ENCODE measurements around the gene TMEM175. TPM values are rescaled to one million over a fixed set of nuclear protein-coding genes. Genes with fewer than 3 reads are reported as not detected.
"Not testable (repeated sequence)": the region's sequence is repeated elsewhere in the genome, so short reads cannot be mapped to it uniquely, and the experiment has no call there.

Gene TMEM175
- polyA plus RNA-seq, 3 donors from 2014 or later = 13.9 to 41.6 (median 28.7) TPM

DNA sequence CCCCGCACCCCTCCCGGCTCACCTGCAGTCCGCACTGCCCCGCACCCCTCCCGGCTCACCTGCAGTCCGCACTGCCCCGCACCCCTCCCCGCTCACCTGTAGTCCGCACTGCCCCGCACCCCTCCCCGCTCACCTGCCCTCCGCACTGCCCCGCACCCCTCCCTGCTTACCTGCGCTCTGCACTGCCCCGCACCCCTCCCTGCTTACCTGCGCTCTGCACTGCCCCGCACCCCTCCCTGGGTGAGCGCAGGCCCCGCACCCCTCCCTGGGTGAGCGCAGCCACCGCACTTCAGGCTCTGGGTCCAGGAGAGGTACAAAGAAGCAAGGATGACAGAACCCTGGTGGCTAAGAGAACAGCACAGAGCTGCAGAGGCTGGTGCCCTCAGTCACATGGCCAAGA, 4.7 kb upstream of the TMEM175 start:
- H3K36me3 Mint-ChIP-seq, H3K4me3 Mint-ChIP-seq, H3K9me3 Mint-ChIP-seq, H3K27ac Mint-ChIP-seq, DNase-seq: not testable (repeated sequence)
- H3K4me1 Mint-ChIP-seq = peaks cover 74% of the 10 kb centered on the region in 2 donors
- H3K27me3 Mint-ChIP-seq (ENCODE audit: low read depth in 3 of 3) = peaks cover 14 to 21% (median 19%) of the 10 kb centered on the region in 3 donors

DNA sequence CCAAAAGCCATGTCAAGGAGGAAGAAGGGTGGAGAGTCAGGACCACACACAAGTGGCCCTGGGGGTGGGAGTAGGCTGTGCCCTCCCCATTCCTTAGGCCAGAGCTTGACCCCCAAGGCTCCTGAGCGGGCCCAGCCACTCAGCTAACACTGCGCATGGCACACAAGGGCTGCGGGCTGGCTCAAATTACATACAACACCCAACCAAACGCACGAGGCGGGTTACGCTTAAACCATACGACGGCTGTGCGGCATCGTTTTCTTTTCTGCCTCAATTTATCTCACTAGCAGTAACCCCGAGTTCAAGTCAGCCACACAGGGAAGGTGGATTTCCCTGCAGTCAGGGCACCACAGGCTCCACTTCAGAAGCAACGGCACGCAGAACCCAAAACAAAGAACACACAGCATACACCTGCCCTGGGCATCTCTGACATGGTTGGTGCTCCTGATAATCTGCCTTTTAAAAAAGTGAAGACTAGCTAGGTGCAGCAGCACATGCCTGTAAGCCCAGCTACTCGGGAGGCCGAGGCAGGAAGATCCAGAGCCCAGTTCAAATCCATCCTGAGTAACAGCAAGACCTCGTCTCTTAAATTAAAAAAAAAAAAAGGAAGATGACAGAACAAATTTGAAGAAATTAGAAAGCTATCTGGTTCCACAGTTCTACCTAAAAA, 3.0 kb upstream of the TMEM175 start:
- peak overlapping the region in 5 of 6 donors; percentile 15 to 91 (median 64) for H3K27ac Mint-ChIP-seq
- H3K4me3 Mint-ChIP-seq = peak overlapping the region in 3 of 5 donors; percentile 21 to 51 (median 27)
- H3K9me3 Mint-ChIP-seq = no peaks in the 10 kb centered on the region
- H3K36me3 Mint-ChIP-seq = no peaks in the 10 kb centered on the region
- H3K4me1 Mint-ChIP-seq = peaks cover 72 to 75% of the 10 kb centered on the region in 2 donors
- no peak for DNase-seq
- H3K27me3 Mint-ChIP-seq (ENCODE audit: low read depth in 3 of 3) = peaks cover 14 to 22% (median 21%) of the 10 kb centered on the region in 3 donors

DNA sequence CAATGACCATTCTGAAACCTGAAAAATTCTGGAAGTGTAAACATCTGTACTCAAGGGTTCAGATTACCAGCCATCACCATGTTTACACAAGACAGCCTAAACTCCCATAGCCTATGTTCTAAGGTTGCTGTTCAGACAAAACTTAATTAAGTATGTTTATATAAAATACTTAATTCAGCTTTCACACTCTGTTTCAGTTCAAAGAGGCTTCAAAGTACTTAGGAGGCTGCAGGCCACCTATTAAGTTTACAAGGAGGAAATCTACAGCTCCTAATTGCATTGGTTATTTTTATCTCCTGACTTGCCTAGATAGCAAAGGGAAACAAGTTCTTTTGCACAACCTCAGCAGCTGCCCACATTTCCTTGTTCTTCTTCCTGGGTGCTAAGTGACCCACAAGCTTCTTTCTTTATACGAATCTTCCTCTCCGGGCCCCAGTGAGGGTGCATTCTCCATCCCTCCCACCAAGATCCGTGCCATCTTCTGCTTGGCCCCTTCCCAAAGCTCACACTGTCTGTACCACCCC, 2.2 kb upstream of the TMEM175 start:
- Mint-ChIP-seq H3K36me3 (no peaks in the 10 kb centered on the region), H3K27me3 (ENCODE audit: low read depth in 3 of 3) (peaks cover 14 to 21% (median 17%) of the 10 kb centered on the region in 3 donors), H3K4me1 (peaks cover 64 to 72% of the 10 kb centered on the region in 2 donors), H3K9me3 (no peaks in the 10 kb centered on the region), H3K4me3 (peak overlapping the region; percentile 94 to 97 (median 96)), H3K27ac (peak overlapping the region; percentile 91 to 99 (median 94))
- peak; percentile 19 to 30 (median 26) for DNase-seq

DNA sequence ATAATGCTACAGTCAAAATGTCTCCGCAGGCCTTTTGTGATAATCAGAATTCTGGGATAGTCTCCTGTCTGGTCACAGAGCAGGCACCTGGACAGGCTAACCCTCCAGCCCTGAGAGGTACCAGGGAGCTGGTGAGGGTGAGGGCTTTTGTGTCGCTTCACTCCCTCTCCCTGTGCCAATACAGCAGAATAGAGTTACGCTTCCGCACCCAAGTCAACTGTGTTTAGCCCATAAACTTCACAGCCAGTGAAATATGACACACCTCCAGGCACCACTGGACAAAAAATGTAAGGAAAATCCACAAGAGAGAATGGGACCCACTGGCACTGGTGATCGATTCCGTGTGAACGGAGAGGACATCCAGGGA, 1.4 kb upstream of the TMEM175 start:
- peaks cover 57 to 65% of the 10 kb centered on the region in 2 donors for H3K4me1 Mint-ChIP-seq
- DNase-seq = no peak
- peak overlapping the region; percentile 94 to 97 (median 96) for H3K4me3 Mint-ChIP-seq
- H3K27me3 Mint-ChIP-seq (ENCODE audit: low read depth in 3 of 3) = peaks cover 14 to 21% (median 17%) of the 10 kb centered on the region in 3 donors
- no peaks in the 10 kb centered on the region for H3K36me3 Mint-ChIP-seq
- H3K9me3 Mint-ChIP-seq = no peaks in the 10 kb centered on the region
- H3K27ac Mint-ChIP-seq = peak overlapping the region; percentile 91 to 99 (median 94)

DNA sequence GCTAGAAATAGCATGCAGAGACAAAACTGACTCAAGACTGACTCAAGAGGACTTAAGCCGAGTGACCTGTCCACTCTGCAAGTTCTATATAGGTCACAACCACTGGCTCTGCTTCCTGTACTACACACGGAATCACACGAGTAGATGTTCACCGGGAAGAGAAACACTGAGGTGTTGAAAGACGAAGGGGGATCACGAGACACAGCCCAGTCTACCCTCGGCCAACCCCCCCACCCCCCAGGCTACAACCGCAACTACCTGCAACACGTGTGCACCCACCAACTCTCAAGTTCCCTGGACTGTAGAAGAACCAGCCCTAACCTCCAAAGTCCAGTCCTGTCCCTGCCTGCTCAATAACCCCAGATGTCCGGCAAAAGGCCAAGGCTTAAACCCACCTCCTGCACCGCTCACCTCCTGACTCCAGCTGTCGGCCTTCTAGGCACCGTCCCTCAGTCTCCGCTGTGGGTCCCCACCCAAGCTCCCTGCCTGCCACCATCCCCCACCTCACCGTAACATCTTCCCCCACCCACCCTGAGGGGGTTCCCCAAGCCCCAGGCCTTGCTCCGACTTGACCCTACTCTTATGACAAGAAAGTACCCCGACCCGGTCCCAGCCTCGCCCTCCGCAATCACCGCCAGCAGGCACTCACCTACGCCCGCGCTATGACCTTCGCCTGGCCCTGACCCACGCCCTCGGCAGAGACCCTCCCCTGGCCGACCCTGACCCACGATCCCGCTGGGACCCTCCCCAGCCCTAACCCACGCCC, 883 bp upstream of the TMEM175 start:
- Mint-ChIP-seq H3K4me1 (peaks cover 51 to 59% of the 10 kb centered on the region in 2 donors), H3K27me3 (ENCODE audit: low read depth in 3 of 3) (peaks cover 14 to 21% (median 17%) of the 10 kb centered on the region in 3 donors), H3K36me3 (no peaks in the 10 kb centered on the region), H3K27ac (peak overlapping the region; percentile 91 to 99 (median 94)), H3K4me3 (peak overlapping the region; percentile 94 to 97 (median 96)), H3K9me3 (no peaks in the 10 kb centered on the region)
- peak; percentile 35 to 48 (median 38) for DNase-seq

DNA sequence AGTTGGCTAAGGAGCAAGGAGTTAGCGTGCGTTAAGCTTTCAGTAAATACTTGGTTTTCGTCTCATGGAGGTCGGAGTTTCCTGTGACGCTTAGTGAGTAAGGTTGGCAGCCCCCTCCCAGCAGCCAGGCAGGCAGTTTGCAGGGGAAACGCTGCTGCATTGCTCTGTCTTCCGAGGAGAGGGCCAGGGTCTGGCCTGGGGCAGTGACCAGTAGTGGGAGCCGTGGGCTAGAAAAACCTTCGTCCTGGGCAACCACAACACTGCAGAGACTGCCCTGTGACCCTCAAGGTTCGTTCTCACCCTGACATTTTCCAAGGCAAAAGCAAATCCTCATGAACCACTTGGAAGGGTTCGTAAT, 432 bp downstream of the TMEM175 start:
- H3K4me1 Mint-ChIP-seq = peaks cover 51 to 57% of the 10 kb centered on the region in 2 donors
- no peaks in the 10 kb centered on the region for H3K9me3 Mint-ChIP-seq
- H3K36me3 Mint-ChIP-seq = no peaks in the 10 kb centered on the region
- H3K4me3 Mint-ChIP-seq = peak overlapping the region; percentile 94 to 97 (median 96)
- H3K27ac Mint-ChIP-seq = peak overlapping the region; percentile 91 to 99 (median 94)
- DNase-seq = no peak
- H3K27me3 Mint-ChIP-seq (ENCODE audit: low read depth in 3 of 3) = peaks cover 14 to 21% (median 17%) of the 10 kb centered on the region in 3 donors

DNA sequence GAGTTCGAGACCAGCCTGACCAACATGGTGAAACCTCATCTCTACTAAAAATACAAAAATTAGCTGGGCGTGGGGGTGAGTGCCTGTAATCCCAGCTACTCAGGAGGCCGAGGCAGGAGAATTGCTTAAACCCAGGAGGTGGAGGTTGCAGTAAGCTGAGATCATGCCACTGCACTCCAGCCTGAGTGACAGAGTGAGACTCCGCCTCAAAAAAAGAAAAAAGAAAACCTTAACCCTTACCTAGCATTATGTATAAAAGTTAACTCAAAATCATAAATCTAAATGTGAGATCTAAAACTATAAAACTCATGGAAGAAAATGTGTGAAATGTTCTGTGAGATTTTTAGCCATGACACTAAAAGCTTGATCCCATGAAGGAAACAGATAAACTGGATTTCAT, 7.2 kb downstream of the TMEM175 start:
- H3K36me3 Mint-ChIP-seq; H3K27me3 Mint-ChIP-seq (ENCODE audit: low read depth in 3 of 3); H3K4me1 Mint-ChIP-seq; DNase-seq; H3K4me3 Mint-ChIP-seq; H3K9me3 Mint-ChIP-seq; H3K27ac Mint-ChIP-seq: not testable (repeated sequence)

DNA sequence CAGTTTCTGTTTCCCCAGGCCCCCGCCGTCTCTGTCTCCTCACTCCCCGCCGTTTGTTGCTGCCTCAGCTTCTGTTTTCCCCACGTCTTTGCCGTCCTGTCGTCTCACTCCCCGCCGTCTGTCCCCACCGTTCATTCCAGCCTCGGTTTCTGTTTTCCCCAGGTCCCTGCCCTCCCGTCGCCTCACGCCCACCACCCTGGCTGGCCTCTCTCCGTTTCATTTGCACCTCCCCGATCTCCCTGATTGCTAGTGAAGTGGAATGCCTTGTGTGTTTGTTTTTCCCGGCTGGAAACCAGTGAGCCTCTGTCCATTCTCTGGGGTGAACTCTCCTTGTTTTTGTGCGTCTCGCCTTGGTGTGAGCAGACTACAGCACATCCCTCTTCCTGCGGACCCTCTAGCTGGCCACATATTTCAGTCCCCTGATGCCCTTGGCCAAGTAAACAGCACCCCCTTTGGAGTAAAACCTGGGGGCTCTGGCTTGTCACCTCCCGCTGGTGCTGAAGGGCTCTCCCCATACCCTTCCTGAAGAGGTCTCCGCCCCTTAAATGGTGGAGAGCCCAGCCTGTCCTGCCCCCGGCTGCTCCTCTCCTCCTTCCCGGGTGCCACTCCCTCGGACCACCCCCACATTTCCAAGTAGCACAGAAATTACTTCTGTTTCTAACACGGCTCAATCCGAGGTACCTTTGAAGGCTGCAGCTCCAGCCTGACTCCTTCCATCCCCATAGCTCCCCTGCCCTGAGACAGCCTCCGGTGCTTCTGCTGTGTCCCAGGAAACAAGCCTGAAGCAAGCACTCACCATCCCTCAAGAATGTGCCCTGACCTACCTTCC, 13.2 kb downstream of the TMEM175 start:
- peaks cover 0 to 5% (median 2%) of the 10 kb centered on the region in 3 donors for H3K27me3 Mint-ChIP-seq (ENCODE audit: low read depth in 3 of 3)
- H3K4me3 Mint-ChIP-seq = no peak overlapping the region
- H3K36me3 Mint-ChIP-seq = peaks cover 0 to 5% (median 2%) of the 10 kb centered on the region in 3 donors
- H3K9me3 Mint-ChIP-seq = no peaks in the 10 kb centered on the region
- H3K4me1 Mint-ChIP-seq = peaks cover 0 to 5% of the 10 kb centered on the region in 2 donors
- no peak for DNase-seq
- H3K27ac Mint-ChIP-seq = no peak overlapping the region

DNA sequence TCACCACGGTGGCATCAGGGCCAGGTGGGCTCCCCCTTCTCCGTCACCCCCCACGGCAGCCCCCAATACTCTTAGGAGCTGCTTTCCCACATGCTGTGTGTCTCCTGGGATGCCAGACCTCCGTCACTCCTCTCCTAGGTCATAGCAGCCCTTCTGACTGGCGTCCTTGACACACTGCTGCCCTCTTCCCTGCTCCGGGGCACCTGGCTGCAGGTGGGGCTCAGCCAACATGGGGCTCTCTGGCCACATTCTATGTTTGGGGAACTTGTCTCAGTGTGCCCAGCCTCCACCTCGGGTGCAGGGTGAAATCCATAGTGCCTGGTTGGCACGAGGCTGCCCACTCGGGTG, 13.8 kb downstream of the TMEM175 start:
- peaks cover 0 to 5% of the 10 kb centered on the region in 2 donors for H3K4me1 Mint-ChIP-seq

DNA sequence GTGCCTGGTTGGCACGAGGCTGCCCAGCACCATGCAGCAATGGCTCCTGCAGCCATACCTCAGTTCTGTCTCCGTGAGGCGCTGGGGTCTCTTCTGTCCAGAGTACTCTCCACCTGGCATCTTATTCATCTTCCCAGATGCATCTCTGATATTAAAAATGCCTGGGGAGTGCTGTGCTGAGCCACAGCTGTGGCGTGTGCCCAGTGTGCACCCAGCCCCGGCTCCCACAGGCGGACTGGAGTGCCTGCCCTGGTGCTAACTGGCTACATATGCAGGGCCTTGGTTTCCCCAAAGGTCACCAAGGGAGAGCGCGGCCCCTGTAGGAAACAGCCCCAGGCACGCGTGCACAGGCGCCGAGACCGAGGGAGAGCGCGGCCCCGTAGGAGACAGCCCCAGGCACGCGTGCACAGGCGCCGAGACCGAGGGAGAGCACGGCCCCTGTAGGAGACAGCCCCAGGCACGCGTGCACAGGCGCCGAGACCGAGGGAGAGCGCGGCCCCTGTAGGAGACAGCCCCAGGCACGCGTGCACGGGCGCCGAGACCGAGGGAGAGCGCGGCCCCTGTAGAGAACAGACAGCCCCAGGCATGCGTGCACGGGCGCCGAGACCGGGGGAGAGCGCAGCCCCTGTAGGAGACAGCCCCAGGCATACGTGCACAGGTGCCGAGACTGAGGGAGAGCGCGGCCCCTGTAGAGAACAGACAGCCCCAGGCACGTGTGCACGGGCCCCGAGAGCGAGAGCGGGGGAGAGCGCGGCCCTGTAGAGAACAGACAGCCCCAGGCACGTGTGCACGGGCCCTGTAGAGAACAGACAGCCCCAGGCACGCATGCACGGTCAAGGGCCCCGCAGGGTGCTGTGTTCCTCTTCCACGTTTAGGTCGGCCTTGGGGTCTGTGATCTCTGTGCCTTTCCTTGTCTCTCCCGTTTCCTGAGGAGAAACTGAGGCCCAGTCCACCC, 14.5 kb downstream of the TMEM175 start:
- DNase-seq = no peak
- no peak overlapping the region for H3K27ac Mint-ChIP-seq
- H3K36me3 Mint-ChIP-seq = peaks cover 0 to 5% (median 2%) of the 10 kb centered on the region in 3 donors

More for the DNA sequence above, 13.8 kb downstream of the TMEM175 start:
- Mint-ChIP-seq H3K27me3 (ENCODE audit: low read depth in 3 of 3) (peaks cover 0 to 5% (median 3%) of the 10 kb centered on the region in 3 donors), H3K36me3 (peaks cover 0 to 5% (median 2%) of the 10 kb centered on the region in 3 donors), H3K4me3 (no peak overlapping the region), H3K27ac (no peak overlapping the region), H3K9me3 (no peaks in the 10 kb centered on the region)
- no peak for DNase-seq

DNA sequence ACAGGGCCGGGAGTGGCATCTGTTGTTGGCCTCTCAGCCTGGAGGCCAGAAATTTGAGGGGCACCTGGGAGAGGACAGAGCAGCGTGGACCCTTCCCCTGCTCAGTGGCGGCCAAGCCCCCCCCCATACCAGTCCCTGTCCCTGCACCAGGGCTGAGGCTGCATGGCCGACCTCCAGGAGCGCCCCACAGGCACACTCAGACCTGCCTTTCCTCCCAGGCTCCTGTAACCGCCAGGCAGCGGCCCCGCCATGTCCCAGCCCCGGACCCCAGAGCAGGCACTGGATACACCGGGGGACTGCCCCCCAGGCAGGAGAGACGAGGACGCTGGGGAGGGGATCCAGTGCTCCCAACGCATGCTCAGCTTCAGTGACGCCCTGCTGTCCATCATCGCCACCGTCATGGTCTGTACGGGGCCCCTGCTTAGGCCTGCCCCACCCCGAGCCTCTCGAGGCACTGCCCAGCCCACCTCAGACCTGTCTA, 15.3 kb downstream of the TMEM175 start:
- Mint-ChIP-seq H3K27ac (no peak overlapping the region), H3K4me1 (peaks cover 0 to 5% of the 10 kb centered on the region in 2 donors), H3K9me3 (no peaks in the 10 kb centered on the region), H3K4me3 (no peak overlapping the region), H3K36me3 (peaks cover 0 to 5% (median 2%) of the 10 kb centered on the region in 3 donors), H3K27me3 (ENCODE audit: low read depth in 3 of 3) (peaks cover 3 to 5% (median 3%) of the 10 kb centered on the region in 3 donors)
- no peak for DNase-seq

More for the DNA sequence above, 14.5 kb downstream of the TMEM175 start:
- Mint-ChIP-seq H3K27me3 (ENCODE audit: low read depth in 3 of 3) (peaks cover 0 to 5% (median 3%) of the 10 kb centered on the region in 3 donors), H3K4me1 (peaks cover 0 to 5% of the 10 kb centered on the region in 2 donors), H3K4me3 (no peak overlapping the region), H3K9me3 (no peaks in the 10 kb centered on the region)

DNA sequence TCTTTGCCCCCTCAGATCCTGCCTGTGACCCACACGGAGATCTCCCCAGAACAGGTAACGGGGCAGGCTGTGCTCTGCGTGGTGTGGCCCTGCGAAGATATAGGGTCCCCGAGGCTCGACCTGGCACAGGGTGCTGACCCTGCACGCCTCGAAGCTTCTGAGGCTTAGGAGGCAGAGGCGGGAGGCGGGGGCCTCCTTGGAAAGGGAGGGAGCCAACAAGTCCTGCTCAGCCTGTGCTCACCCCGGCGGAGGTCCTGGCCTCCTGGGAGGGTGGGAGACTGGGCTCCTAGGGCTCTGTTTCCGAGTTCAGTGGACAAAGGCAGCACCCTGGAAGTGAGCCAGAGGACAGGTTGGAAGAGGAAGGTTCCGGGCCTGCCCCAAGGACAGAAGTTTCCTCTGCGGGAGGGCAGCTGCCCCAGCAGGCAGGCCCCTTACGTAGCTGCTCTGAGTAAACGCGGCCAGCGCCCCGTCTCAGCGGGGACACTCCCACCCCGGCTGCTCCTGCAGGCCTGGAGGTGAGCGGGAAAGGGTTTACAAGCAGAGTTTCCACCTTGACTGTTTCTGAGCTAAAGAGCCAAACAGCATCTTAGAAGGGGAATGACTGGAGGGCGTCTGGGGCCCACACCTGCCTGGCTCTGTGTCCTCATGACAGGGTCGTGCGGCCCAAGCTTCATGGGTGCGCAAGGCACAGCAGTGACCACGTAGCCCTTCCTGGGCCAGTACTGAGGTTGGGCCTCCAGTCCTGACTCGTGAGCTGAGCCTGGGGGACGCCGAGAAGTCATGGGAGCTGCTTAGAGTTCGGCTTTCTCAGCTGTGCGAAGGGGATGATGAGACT, 16.1 kb downstream of the TMEM175 start:
- Mint-ChIP-seq H3K9me3 (no peaks in the 10 kb centered on the region), H3K27ac (no peak overlapping the region), H3K4me3 (no peak overlapping the region), H3K4me1 (peaks cover 0 to 5% of the 10 kb centered on the region in 2 donors), H3K36me3 (peaks cover 0 to 5% (median 0%) of the 10 kb centered on the region in 3 donors), H3K27me3 (ENCODE audit: low read depth in 3 of 3) (peaks cover 3 to 5% (median 4%) of the 10 kb centered on the region in 3 donors)
- no peak for DNase-seq
